GM12874 (cell line): ENCODE results near the gene ZNF438.

ENCODE experiments used
- TF ChIP-seq, protein P1 (sequence below): IDR thresholded peaks from 2 replicates; pipeline ENCODE4 v1.5.1; 2011; ENCODE audit warnings: low read depth, mild to moderate bottlenecking, control low read depth, low read length, moderate library complexity; ENCODE audit not compliant: insufficient read depth

The ZNF438 gene

DNA sequence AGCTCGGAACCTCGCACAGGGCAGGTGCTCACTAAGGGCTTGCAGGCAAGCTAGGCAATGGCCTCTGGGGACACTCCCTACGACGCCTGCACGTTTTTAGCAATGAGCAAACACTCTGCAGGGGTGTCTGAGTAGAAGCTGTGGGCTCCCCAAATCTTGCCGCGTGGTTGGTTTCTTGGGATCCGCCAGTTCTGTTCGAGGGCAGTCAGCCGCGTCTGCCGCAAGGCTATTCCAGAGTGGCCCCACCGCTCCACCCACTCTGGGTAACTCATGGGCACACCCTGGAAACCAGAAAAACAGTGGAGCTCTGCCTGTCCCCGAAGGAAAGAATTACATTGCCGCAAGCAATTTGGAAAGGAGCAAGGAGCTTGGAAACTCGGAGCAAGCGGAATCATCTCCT, 212.8 kb downstream of the ZNF438 start:
- TF ChIP-seq, protein P1, sequence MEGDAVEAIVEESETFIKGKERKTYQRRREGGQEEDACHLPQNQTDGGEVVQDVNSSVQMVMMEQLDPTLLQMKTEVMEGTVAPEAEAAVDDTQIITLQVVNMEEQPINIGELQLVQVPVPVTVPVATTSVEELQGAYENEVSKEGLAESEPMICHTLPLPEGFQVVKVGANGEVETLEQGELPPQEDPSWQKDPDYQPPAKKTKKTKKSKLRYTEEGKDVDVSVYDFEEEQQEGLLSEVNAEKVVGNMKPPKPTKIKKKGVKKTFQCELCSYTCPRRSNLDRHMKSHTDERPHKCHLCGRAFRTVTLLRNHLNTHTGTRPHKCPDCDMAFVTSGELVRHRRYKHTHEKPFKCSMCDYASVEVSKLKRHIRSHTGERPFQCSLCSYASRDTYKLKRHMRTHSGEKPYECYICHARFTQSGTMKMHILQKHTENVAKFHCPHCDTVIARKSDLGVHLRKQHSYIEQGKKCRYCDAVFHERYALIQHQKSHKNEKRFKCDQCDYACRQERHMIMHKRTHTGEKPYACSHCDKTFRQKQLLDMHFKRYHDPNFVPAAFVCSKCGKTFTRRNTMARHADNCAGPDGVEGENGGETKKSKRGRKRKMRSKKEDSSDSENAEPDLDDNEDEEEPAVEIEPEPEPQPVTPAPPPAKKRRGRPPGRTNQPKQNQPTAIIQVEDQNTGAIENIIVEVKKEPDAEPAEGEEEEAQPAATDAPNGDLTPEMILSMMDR: no peak

DNA sequence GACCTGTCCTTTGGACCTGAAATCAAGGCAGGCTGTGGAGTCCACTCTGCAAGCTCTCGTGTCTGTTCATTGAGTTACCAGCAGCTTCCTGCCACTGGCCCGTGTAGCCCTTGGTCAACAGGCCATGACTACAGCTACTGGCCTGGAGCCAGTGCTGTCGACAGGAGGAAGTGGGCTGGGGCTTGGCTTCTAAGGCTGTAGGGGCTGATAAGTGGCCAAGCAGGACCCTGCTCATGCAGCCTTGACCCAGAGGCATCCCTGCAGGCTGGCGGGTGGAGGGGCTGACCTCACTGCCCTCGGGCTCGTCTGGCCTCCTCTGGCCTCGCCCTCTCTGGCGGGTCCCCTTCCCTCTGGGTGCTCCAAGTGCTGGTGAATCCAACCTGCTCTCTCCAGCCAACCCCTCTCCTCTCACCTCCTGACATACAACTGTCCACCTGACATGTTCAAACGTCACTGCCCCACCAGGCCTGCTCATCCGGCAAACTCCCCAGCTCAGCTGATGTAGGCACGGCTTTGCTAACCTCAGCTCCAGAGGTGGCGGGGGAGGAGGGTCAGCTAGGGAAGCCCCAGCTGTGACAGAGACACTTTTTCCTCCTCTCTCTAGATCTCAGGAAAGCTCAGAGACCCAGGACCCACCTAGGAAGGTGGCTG, 213.5 kb downstream of the ZNF438 start:
- TF ChIP-seq, protein P1: no peak

DNA sequence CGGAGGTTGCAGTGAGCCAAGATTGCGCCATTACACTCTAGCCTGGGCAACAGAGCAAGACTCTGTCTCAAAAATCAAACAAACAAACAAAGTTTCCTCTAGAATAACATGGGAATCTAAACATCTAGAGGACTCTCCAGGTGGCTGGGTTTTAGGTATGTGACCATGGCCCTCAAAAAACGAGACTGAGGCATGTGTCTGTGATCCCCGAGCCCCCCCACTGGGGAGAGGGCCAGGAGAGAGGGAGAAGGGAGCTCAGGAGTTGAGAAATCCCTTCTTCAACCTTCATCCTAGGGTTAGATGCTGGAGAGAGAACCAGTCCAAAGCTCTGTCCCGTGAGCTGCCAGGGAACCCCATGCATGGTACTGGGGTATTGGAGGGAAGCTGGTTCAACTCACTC, 214.1 kb downstream of the ZNF438 start:
- TF ChIP-seq, protein P1: no peak

DNA sequence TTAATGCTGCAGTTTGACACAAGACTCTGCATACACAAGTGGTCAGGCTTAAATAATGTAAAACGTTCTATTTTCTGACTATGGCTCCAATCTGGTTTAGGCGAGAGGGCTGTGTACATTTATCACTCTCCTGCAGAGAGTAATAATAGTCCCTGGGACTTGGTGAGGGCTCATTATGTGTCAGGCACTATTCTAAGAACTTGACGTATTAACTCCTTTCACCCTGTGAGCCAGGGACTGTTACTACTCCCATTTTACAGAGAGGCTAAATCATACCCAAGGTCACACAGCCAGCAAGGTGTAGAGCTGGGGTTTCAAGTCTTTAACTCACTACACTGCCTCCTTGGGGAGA, 214.9 kb downstream of the ZNF438 start:
- TF ChIP-seq, protein P1: no peak

DNA sequence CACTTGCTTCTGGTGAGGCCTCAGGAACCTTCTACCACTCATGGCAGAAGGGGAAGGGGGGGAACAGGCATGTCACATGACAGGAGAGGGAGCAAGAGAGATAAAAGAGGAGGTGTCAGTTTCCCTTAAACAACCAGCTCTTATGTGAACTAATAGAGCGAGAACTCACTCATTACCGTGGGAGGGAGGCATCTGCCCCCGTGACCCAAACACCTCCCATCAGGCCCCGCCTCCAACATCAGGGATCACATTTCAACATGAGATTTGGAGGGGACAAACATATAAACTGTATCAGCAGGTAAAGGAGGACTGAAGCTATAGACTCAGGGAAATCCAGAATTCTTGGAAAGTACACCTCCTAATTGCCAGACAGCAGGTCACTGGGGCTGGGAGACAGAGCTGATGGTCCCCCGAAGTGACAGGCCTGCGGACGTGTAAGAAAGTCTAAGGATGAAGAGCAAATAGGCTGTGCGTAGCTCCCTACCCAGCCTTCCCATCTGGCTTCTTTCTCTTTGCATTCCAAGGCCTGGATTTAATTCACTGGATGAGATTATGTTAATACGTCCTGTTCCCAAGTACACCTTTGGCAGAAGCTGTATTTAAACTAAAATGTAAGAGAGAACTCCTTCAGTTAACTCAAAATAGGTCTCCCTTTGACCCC, 215.4 kb downstream of the ZNF438 start:
- TF ChIP-seq, protein P1: no peak

DNA sequence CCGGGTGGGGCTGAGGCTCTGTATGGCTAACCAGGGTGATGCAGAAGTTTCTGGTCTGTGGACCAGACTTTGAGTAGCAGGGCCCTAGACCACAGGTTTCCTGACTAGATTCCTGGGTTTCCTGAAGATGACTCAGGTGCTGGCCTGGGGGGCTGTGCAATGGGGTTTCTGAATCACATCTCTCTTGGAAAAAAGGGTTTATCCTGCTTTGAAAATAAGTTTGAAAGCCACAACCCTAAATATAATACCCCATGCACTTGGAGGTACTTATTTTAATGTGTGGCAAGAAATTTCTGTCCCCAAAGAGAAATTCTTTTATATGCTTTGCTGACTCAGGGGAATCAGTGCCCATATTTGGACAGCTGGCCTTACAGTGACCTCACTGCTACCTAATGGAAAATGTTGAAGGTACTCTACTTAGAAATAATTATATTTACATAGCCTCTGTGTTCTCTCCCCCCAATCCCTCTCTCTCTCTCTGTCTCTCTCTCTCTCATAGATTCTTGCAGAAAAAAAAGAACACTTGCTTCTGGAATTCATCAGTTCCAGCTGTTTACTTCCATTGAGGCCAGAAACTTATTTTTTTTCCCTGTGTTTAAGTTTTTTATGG, 217.7 kb downstream of the ZNF438 start:
- TF ChIP-seq, protein P1: no peak

DNA sequence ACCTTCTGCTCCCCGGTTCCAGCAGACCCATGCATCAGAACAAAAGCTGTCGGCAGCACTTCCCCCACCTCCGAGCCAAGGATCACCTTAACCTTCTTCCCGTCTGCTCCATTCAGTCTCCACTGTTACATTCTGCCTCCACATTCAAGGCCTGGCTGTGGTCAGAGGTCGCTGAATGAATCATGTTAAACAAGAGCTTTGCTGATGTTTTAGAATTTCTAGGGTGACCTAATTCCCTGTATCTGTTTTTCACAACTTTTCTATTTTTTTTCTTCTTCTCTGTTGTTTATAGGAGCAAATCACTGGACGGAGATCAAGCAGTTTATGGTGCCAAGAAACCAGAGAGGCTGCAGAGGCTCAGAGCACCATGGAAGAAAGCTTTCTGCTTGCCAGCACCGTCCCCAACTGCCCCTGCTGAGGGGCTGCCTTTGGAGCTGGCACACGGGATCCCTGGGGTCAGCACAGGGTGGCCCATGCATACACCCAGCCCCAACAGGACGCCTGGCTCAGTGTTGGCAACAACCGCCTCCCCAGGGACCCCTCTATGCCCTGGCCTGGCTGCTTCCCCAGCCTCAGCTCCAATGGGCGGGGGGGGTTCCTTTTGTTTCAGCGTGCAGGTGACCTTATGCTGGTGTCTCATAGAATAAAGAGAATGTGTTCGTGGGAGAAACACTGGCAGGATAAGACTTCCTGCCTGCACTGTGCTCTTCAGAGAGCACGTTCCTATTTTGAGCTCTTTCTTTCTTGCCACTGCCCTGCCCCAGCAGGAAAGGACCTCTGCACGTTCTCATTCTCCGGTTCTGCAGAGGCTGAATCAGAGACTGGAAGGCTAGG, 219.4 kb downstream of the ZNF438 start:
- TF ChIP-seq, protein P1: no peak
